ENCODE results near the gene TTC28.

Gene TTC28

GRCh38 chr22:28369854-28370253, 309.8 kb downstream of the TTC28 start:
- Histone ChIP-seq H3K36me3 (ENCODE audit: control insufficient read depth in 2 of 2, insufficient read depth in 1 of 2, low read length in 2 of 2) (no peaks in the 10 kb centered on the region), H3K4me3 (ENCODE audit: low read depth, low read length) (no peak overlapping the region), H3K27ac (ENCODE audit: extremely low read depth, low read depth, low read length) (no peak overlapping the region), H3K4me1 (ENCODE audit: control insufficient read depth, insufficient read depth, low read length) (peaks cover 7% of the 10 kb centered on the region; the same call in 1 of the 2 replicates), H3K9me3 (ENCODE audit: control insufficient read depth, insufficient read depth, low read depth, low read length) (no peaks in the 10 kb centered on the region)
- CTCF ChIA-PET = no interaction called here
- POLR2A ChIA-PET = no interaction called here
- TF ChIP-seq, protein P1, sequence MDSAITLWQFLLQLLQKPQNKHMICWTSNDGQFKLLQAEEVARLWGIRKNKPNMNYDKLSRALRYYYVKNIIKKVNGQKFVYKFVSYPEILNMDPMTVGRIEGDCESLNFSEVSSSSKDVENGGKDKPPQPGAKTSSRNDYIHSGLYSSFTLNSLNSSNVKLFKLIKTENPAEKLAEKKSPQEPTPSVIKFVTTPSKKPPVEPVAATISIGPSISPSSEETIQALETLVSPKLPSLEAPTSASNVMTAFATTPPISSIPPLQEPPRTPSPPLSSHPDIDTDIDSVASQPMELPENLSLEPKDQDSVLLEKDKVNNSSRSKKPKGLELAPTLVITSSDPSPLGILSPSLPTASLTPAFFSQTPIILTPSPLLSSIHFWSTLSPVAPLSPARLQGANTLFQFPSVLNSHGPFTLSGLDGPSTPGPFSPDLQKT (IDR thresholded peaks at IDR 0.05; ENCODE audit: borderline replicate concordance, low read depth, low read length) = no peak
- TF ChIP-seq ZFP3 (tag by site-specific recombination; IDR thresholded peaks at IDR 0.05; ENCODE audit: low read depth) (no peak), ZNF549 (tag by site-specific recombination; IDR thresholded peaks at IDR 0.05) (no peak), ZNF248 (tag by site-specific recombination; IDR thresholded peaks at IDR 0.05) (no peak), PRDM4 (tag by site-specific recombination; IDR thresholded peaks at IDR 0.05) (no peak), ZNF48 (tag by site-specific recombination; IDR thresholded peaks at IDR 0.05) (no peak), ZNF555 (tag by site-specific recombination; conservative IDR thresholded peaks at IDR 0.05) (no peak), ZNF449 (tag by site-specific recombination; IDR thresholded peaks at IDR 0.05) (no peak), AEBP2 (tag by site-specific recombination; IDR thresholded peaks at IDR 0.05; ENCODE audit: borderline replicate concordance) (no peak), REPIN1 (tag by site-specific recombination; IDR thresholded peaks at IDR 0.05; ENCODE audit: low read depth) (no peak), HIC1 (tag by site-specific recombination; IDR thresholded peaks at IDR 0.05) (no peak), ZFP41 (tag by site-specific recombination; IDR thresholded peaks at IDR 0.05; ENCODE audit: borderline replicate concordance) (no peak), ZNF394 (tag by site-specific recombination; IDR thresholded peaks at IDR 0.05; ENCODE audit: borderline replicate concordance) (no peak), ZNF777 (tag by site-specific recombination; IDR thresholded peaks at IDR 0.05; ENCODE audit: borderline replicate concordance) (no peak), KLF10 (tag by site-specific recombination; IDR thresholded peaks at IDR 0.05) (no peak), ZNF544 (tag by site-specific recombination; IDR thresholded peaks at IDR 0.05) (no peak), ZNF626 (tag by site-specific recombination; IDR thresholded peaks at IDR 0.05) (no peak), RBAK (tag by site-specific recombination; IDR thresholded peaks at IDR 0.05) (no peak)
- TF ChIP-seq, protein P2, sequence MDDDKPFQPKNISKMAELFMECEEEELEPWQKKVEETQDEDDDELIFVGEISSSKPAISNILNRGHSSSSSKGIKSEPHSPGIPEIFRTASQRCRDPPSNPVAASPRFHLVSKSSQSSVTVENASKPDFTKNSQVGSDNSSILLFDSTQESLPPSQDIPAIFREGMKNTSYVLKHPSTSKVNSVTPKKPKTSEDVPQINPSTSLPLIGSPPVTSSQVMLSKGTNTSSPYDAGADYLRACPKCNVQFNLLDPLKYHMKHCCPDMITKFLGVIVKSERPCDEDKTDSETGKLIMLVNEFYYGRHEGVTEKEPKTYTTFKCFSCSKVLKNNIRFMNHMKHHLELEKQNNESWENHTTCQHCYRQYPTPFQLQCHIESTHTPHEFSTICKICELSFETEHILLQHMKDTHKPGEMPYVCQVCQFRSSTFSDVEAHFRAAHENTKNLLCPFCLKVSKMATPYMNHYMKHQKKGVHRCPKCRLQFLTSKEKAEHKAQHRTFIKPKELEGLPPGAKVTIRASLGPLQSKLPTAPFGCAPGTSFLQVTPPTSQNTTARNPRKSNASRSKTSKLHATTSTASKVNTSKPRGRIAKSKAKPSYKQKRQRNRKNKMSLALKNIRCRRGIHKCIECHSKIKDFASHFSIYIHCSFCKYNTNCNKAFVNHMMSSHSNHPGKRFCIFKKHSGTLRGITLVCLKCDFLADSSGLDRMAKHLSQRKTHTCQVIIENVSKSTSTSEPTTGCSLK (tag by site-specific recombination; IDR thresholded peaks at IDR 0.05) = no peak

Data from HEK293 (cell line).